Nephron progenitor cell (in vitro differentiated cells): ENCODE measurements around the gene PIK3CA.

Source experiments
- DNase-seq: peaks from one replicate; pipeline ENCODE4 v3.0.0; 2021
- H3K27ac Mint-ChIP-seq: 2 replicates; pipeline ENCODE4 v1.8.0; 2021; ENCODE audit warnings: mild to moderate bottlenecking, moderate library complexity, mixed read lengths
- H3K27me3 Mint-ChIP-seq: 2 replicates; pipeline ENCODE4 v1.8.0; 2021; ENCODE audit warnings: mild to moderate bottlenecking, low read depth, mixed read lengths; ENCODE audit not compliant: poor library complexity
- H3K36me3 Mint-ChIP-seq: 2 replicates; pipeline ENCODE4 v1.8.0; 2021; ENCODE audit warnings: low read depth, mixed read lengths
- H3K4me1 Mint-ChIP-seq: 2 replicates; pipeline ENCODE4 v1.8.0; 2021; ENCODE audit warnings: mixed read lengths
- H3K4me3 Mint-ChIP-seq: 2 replicates; pipeline ENCODE4 v1.8.0; 2021; ENCODE audit warnings: mild to moderate bottlenecking, moderate library complexity, mixed read lengths
- H3K9me3 Mint-ChIP-seq: 2 replicates; pipeline ENCODE4 v1.8.0; 2021; ENCODE audit warnings: mild to moderate bottlenecking, moderate library complexity, mixed read lengths
- CTCF ChIP-seq: fragments of 200-600 bp; sonication (generic); IDR thresholded peaks from 2 replicates; pipeline ENCODE4 v1.5.0; 2021; ENCODE audit warnings: antibody characterized with exemption

The PIK3CA gene

GRCh38 chr3:179147873-179148615 is at the start of gene PIK3CA:
PIK3CA (plus strand) TSS chr3:179148357; CDS start chr3:179198826, 50,469 bp downstream.
- Mint-ChIP-seq H3K27ac (peak within 1 kb of the TSS; percentile 95), H3K4me1 (peaks cover 46% of the 10 kb centered on the region), H3K4me3 (no peak within 1 kb of the TSS), H3K27me3 (no peaks in the 10 kb centered on the region), H3K36me3 (no peaks in the 10 kb centered on the region), H3K9me3 (no peaks in the 10 kb centered on the region)
- no peak for TF ChIP-seq CTCF
- peak; percentile 85 for DNase-seq

DNA sequence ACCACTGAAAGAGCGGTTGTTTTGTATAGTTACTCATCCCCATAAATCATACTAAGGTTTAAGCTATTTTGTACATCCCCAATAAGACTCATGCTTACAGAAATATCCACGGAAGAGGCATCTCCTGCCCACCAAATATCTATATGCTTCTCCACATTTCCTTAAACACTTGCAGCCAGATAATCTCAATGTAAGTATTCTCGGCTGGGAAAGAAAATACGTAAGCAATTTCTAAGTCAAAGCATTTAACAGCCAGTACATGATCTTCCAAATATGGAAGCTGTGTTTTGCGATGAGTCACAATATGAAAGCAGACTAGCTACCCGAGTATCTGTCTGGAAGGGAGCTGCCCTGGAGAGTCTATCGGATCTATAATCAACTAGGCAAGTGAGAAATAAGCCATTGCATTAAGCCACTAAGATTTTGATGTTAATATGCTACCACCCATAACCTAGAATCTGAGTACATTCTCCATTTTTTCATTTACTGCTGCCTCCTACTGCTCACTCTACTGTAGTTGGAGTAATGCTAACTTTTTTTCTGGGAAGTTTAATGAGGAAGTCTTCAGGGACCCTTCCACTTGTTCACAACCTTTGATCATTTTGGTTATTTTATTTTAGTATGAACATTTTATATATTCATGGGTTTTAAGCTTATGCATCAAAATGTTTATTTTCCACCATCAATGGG is 49.6 kb upstream of the PIK3CA start:
- Mint-ChIP-seq H3K9me3 (no peaks in the 10 kb centered on the region), H3K27ac (no peak overlapping the region), H3K4me1 (no peaks in the 10 kb centered on the region), H3K36me3 (no peaks in the 10 kb centered on the region), H3K27me3 (peaks cover 4% of the 10 kb centered on the region), H3K4me3 (no peak overlapping the region)
- no peak for TF ChIP-seq CTCF
- no peak for DNase-seq

GRCh38 chr3:179100652-179101051 is 47.5 kb upstream of the PIK3CA start:
- Mint-ChIP-seq H3K4me3 (no peak overlapping the region), H3K4me1 (no peaks in the 10 kb centered on the region), H3K27ac (no peak overlapping the region), H3K36me3 (no peaks in the 10 kb centered on the region), H3K27me3 (no peaks in the 10 kb centered on the region), H3K9me3 (no peaks in the 10 kb centered on the region)
- no peak for TF ChIP-seq CTCF
- no peak for DNase-seq

GRCh38 chr3:179105881-179106280 is 42.3 kb upstream of the PIK3CA start:
- no peak for DNase-seq
- H3K4me1 Mint-ChIP-seq: no peaks in the 10 kb centered on the region
- H3K4me3 Mint-ChIP-seq: no peak overlapping the region
- no peak for TF ChIP-seq CTCF
- H3K27ac Mint-ChIP-seq: no peak overlapping the region
- H3K9me3 Mint-ChIP-seq: peaks cover 9% of the 10 kb centered on the region
- no peaks in the 10 kb centered on the region for H3K27me3 Mint-ChIP-seq
- H3K36me3 Mint-ChIP-seq: no peaks in the 10 kb centered on the region

DNA sequence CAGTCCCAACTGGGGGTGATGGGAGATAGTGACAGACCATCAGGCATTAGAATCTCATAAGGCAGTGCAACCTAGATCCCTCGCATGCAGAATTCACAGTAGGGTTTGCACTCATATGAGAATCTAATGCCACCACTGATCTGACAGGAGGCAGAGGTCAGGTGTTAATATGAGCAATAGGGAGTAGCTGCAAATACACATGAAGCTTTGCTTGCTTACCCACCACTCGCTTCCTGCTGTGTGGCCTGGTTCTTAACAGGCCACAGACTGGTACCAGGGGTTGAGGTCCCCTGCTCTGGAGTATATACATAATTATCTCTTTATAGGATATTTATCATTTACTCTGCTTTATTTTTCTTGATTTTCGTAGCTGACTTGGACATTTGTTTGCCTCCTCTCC is 40.5 kb upstream of the PIK3CA start:
- no peaks in the 10 kb centered on the region for H3K27me3 Mint-ChIP-seq
- no peak overlapping the region for H3K4me3 Mint-ChIP-seq

More for the DNA sequence above, 40.5 kb upstream of the PIK3CA start:
- Mint-ChIP-seq H3K27ac (no peak overlapping the region), H3K36me3 (no peaks in the 10 kb centered on the region), H3K9me3 (peaks cover 13% of the 10 kb centered on the region), H3K4me1 (no peaks in the 10 kb centered on the region)
- TF ChIP-seq CTCF: no peak
- no peak for DNase-seq
